ENCODE results near the gene SDC4. TPM values are rescaled to one million over a fixed set of nuclear protein-coding genes. Genes with fewer than 3 reads are reported as not detected.
A peak's percentile ranks its signal among the peaks of the same experiment; 100 is the strongest.

The SDC4 gene
- total and polyA plus RNA-seq, 12 donors: 48.4 to 161 (median 92.8) TPM

DNA sequence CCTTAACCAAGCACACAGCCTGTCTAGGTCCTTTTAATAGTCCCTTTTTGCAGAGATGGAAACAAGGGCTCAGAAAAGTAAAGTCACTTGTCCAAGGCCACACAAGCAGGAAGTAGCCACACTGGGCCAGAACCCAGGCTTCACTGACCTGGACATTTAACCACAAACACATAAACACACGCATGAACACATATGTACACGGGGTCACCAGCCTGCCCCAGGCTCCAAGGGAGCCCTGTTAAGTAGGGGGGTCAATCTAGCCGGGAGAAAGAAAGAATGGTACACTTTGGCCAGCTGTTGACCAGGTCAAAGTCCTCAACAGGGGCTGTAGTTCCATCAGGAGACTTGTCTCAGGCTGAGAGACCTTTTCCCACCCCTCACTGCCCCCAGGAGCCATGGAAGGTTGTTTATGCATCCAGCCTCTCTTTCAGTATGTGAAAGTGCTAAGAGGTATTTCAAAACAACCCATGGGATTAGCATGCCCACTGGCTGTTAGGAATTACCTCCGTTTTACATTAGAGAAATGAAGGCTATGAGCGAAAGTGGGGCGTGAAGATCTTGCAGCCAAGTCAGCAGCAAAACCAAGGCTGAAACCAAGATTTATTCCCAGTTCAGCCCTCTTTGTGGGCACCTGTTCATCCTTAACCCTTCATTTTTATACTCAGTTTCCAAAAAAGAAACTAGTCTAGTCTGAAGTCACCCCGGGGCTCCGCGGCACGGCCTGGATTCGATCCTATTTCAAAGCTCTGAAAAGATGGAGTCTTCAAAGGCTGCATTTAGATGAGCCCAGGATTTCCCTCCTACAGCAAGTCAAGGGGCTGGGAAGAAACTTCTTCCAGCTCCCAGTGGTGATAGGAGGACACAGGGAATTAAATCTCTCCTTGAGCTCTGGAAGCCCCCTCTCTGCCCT is 9.8 kb downstream of the SDC4 start:
- no peak for ATAC-seq
- Histone ChIP-seq H3K4me3 (peak overlapping the region in 1 of 10 donors; percentile 0), H3K9me3 (no peaks in the 10 kb centered on the region), H3K27me3 (no peaks in the 10 kb centered on the region), H3K36me3 (peaks cover 0 to 35% (median 5%) of the 10 kb centered on the region in 9 donors), H3K27ac (peak overlapping the region; percentile 75 to 97 (median 94)), H3K4me1 (peaks cover 12 to 80% (median 59%) of the 10 kb centered on the region in 9 donors)
- TF ChIP-seq, protein P1, sequence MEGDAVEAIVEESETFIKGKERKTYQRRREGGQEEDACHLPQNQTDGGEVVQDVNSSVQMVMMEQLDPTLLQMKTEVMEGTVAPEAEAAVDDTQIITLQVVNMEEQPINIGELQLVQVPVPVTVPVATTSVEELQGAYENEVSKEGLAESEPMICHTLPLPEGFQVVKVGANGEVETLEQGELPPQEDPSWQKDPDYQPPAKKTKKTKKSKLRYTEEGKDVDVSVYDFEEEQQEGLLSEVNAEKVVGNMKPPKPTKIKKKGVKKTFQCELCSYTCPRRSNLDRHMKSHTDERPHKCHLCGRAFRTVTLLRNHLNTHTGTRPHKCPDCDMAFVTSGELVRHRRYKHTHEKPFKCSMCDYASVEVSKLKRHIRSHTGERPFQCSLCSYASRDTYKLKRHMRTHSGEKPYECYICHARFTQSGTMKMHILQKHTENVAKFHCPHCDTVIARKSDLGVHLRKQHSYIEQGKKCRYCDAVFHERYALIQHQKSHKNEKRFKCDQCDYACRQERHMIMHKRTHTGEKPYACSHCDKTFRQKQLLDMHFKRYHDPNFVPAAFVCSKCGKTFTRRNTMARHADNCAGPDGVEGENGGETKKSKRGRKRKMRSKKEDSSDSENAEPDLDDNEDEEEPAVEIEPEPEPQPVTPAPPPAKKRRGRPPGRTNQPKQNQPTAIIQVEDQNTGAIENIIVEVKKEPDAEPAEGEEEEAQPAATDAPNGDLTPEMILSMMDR (IDR thresholded peaks at IDR 0.05): no peak
- 83 to 86% methylated on average over 11 of the region's 11 CpGs for WGBS, 2 donors
- no peak for DNase-seq
- intact Hi-C loops (cut with DNase I): no loop called here

- H3K4me1 ChIP-seq: peaks cover 12 to 71% (median 51%) of the 10 kb centered on the region in 9 donors
- 31 to 46% methylated on average over 15 of the region's 15 CpGs for WGBS, 2 donors
Observed at GRCh38 chr20:45337367-45338120, 10.7 kb downstream of the SDC4 start.

DNA sequence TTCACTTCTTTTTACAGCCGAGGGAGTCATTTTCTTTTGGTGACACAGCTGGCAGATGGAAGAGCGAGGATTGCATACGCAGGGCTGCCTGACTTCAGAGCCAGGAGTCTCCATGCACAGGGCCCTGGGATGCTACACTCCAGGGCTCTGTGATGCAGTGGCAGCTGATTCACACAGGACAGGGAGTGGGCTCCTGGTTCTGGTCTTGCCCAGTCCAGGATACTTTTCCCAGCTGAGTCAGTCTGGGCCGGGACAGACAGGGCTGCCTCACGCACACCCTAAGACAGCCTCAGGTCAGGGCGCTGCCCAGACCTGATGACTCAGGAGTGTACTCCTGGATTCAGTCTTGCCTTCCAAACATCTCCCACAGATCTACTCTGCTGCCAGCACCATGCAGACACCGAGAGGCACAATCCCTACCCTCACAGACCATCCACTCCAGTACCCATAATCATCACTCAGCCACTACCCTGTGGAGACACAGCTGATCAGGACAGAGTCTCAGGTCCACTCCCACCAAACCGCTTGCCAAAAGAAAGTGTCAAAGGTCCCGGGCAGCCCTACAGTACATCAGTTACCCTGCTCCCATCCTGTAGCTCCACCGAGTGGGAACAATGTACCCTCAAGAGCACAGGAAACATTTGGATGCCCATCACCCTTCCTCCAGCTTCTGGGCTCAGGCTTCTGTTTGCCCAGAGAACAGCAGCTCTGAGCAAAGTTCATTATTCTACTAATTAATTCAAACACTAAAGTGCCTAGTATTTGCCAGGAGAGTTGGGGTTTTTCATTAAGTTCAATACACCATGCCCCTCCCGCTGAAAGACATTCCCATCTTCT is 11.5 kb downstream of the SDC4 start:
- Histone ChIP-seq H3K27ac (peak overlapping the region; percentile 75 to 97 (median 94)), H3K36me3 (peaks cover 0 to 51% (median 16%) of the 10 kb centered on the region in 9 donors), H3K9me3 (no peaks in the 10 kb centered on the region), H3K4me1 (peaks cover 12 to 63% (median 45%) of the 10 kb centered on the region in 9 donors), H3K4me3 (peak overlapping the region in 1 of 10 donors; percentile 12), H3K27me3 (no peaks in the 10 kb centered on the region)
- 53 to 65% methylated on average over 11 of the region's 11 CpGs for WGBS, 2 donors
- DNase-seq (no peak), ATAC-seq (peak; percentile 3 to 64 (median 53))
- intact Hi-C loops (cut with DNase I): no loop called here
- TF ChIP-seq, protein P1 (IDR thresholded peaks at IDR 0.05): no peak

More at GRCh38 chr20:45337367-45338120, 10.7 kb downstream of the SDC4 start:
- intact Hi-C loops (cut with DNase I): no loop called here
- no peaks in the 10 kb centered on the region for H3K27me3 ChIP-seq
- ATAC-seq (peak; percentile 42 to 67 (median 55)), DNase-seq (peak; percentile 47 to 53)
- H3K27ac ChIP-seq: peak overlapping the region; percentile 75 to 97 (median 94)
- TF ChIP-seq, protein P1 (IDR thresholded peaks at IDR 0.05): no peak
- peaks cover 0 to 43% (median 13%) of the 10 kb centered on the region in 9 donors for H3K36me3 ChIP-seq
- peak overlapping the region in 2 of 10 donors; percentile 0 to 12 for H3K4me3 ChIP-seq
- no peaks in the 10 kb centered on the region for H3K9me3 ChIP-seq
